Activated CD4-positive, CD25-positive, alpha-beta regulatory T cell (primary cell): ENCODE data around the gene RAMP3.
"Not testable (repeated sequence)": the region's sequence is repeated elsewhere in the genome, so short reads cannot be mapped to it uniquely, and the experiment has no call there.

Experiments
- DNase-seq, 4 experiments: peaks; one replicate each; lab custom pipeline; 2025; lab: John Stamatoyannopoulos, UW

RAMP3 gene

DNA sequence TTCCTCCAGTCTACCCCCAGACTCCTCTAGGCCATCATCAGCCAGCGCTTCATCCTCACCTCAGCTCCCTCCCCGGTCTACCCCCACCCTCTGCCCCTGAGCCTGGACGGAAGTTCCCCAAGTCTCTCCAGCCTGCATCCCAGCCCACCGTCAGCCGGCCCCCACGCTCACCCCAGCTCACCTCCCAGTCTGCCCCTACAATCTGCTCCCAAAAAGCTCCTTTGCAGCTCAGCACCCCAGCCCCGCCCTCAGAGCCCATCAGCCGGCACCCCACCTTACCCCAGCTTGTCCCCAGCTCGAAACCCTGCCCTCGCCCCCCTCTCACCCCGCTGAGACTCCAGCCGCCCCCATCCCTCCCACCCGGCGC lies 322 bp upstream of the RAMP3 start:
- DNase-seq = no peak

DNA sequence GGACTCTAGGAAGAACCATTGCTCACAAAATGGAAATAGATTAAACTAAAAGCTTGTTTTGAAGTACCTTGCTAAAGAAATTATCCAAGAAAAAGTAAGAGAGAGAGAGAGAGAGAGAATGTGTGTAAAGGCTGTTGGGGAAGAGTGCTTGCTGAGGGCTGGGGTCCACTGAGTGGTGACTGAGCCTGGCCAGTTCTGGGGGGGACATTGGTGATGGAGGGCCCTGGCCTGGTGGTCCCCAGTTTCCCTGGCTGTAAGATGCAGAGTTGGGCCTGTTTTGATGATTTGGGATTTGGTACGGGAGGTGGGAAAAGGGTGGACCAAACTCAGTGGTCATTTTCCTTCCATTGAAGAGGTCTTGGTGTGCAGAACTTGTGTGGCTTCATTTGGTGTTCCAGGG lies 880 bp downstream of the RAMP3 start:
- no peak for DNase-seq

DNA sequence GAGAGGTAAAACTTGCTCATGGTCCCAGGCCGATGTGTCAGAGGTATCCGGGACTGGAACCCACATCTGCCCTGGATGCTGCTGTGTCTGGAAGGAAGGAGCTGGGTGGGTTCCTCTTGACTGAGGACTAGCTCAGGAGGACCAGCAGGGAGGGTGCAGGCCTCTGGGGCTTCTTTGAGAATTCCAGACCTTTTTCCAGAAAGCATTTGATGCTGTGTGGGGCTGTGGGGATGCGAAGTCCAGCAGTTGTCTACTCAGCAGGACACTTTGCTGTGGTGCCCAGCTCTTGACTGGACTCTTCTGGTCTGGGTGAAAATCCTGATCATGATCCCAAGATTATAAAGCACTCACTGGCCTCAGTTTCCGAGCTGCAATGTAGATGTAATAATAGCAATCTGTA lies 1.7 kb downstream of the RAMP3 start:
- DNase-seq = no peak

DNA sequence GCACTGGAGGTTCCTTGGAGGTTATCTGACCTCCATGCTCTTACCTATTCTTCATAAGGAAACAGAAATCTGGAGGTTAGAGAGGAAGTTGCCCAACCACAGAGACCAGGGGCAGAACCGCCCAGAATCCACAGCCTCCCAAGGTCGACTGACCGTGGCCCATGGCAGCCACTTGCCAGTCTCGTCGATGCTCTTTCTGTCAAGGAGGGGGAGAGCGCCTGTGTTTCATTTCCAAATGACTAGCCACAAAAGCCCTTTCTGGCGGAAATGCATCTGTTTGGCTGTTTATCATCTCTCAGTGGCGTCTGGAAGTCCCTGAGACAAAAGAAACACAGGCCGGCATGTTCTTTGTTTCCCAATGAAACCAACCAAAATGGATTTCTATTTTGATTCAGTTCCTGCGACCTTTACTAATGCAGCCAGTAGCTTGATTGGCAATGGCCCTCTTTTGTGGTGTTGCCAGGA lies 2.9 kb downstream of the RAMP3 start:
- no peak for DNase-seq

DNA sequence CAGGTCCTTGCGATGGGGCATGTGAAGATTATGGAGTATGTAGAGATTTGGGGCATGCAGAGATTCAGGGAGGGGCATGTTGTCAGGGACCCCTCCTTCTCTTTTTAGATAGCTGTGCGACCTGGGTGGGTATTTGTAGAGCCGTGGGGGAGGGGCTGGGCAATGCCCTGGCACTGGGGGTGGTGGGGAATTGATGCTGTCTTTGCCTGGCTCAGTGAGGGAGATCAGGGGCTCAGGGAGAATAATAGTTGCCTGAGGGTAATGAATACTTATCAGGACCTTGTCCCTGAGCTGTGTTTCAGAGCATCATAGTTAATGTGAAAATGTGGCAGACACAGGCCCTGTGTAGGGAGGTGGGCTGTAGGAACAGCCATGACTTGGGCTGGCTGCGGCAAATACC lies 3.5 kb downstream of the RAMP3 start:
- DNase-seq = no peak

DNA sequence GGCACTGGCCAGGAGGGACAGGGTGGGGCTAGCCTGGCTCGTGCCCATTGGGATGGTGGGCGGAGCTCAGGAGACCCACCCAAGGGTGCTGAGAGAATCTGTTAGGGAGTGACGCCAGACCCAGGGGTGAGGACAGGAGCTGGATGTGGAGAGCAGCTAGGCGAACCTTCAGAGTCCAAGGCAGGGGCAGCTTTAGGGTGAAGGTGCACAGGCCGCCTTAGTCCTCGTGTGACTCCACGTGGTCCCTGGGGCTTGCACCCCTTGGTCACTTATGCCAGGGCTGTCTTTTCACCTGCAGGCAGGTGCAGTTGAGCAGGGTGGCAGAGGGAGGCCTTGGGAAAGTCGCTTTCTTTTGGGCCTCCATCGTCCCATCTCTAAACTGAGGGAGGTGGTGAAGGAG lies 4.3 kb downstream of the RAMP3 start:
- no peak for DNase-seq

DNA sequence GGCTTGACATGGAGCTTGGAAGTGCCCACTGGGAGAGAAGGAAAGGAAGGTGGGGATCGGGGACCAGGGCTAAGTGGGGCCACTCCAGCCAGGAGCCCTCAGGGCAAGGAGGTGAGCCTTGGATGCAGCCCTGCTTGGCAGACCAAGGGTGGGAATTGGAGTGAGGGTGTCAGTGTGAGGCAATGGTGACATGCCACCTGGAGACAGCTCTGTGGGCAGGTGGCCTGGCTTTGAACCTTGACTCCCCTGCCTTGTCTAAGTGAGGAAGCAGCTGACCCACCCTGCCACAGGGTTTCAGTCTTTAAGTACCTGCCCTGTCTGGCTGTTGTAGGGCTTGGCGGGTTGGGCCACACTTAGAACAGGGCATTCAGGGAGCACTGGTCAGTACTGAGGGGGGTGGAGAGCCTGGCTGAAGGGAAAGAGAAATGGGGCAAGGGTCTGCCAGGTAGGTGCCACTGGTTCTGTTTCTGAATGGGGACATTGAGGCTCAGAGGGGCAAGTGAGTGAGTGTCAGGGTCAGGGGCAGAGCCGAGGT lies 4.8 kb downstream of the RAMP3 start:
- DNase-seq = no peak

DNA sequence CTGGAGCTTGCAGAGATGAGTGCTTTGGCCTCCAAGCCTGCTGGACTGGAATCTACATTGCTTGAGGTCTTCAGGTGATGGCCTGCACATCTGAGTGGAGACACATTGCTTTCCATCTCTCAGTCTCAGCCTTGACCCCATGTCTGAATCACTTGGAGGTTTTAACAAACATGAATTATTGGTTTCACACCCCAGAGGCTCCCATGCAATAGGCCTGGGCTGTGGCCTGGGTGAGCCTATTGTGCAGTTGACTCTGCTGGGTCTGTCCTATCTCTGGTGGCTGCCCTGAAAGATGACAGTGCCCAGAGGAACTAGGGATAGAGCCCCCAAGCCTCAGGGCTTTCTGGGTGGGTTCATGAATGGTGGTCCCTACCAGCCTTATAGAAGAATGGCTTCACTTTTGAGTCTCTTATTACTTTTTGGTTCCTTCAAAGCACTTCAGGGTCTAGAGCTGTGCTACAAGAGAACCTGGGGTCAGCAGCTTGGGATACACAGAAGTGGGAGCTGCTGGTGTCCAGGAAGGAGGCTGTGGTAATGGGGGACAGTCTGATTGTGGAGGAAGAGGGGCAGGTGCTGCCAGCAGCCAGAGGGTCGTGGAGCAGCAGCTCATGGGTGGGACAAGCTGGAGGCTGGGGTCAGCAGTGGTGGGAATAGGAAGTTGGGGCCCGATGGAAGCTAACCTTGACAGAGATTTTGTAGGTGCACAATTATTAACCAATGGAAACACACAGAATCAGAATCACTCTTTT lies 5.5 kb downstream of the RAMP3 start:
- DNase-seq = no peak

DNA sequence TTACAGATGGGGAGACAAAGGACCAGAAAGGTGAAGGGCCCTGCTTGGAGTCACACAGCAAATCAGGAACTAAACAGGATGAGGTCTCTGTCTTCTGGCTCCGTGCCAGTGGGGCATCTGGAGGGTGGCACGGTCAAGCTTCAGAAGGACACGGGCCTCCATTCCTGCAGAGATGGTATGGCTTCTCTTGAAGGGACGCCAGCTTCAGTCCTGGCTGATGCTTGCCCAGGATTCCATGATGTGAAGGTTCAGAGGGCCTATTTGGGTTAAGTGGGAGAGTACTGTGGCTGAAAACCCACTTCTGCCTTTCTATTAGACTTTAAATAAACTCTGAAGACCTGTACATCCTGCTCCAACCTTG lies 6.1 kb downstream of the RAMP3 start:
- DNase-seq = no peak

DNA sequence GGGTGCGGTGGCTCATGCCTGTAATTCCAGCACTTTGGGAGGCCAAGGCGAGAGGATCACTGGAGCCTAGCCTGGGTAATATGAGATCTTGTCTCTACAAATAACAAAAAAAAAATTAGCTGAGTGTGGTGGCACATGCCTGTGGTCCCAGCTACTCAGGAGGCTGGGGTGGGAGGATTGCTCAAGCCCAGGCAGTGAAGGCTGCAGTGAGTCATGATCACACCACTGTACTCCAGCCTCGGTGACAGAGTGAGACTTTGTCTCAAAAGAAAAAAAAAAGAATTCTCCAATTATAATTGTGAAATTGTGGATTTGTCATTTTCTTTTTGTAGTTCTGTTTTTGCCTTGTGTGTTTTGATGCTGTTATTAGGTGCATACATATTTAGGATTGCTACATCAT lies 6.7 kb downstream of the RAMP3 start:
- not testable (repeated sequence) for DNase-seq

DNA sequence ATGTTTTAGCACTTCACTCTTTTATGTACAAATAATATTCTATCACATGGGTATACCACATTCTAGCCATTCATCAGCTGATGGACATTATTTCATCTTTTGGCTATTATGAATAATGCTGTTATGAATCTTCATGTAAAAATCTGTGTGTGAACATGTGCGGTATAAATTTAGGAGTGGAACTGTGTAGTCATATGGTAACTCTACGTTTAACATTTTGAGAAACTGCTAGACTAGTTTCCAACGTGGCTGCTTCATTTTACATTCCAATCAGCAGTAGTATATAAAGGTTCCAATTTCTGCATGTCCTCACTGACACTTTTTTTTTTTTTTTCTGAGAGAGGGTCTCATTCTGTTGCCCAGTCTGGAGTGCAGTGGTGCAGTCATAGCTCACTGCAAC lies 8.3 kb downstream of the RAMP3 start:
- no peak for DNase-seq

DNA sequence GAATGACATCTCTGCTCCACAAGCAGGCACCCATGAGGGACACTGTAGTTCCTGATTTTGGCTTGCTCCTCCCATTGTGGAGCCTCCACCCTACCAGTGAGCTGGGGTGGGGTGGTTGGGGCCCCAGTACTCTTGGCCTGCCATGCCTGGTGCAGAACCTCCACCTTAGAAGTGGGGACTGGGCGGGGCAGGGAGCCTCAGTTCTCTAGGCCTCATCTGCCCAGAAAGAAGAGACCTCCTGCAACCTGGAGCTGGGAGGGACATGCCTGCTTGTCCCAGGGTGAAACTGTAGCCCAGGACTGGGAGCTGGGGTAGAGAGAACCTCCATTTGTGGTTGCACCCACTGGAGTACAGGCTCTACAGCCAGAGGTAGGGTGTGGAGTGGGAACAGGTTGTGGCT lies 14.4 kb downstream of the RAMP3 start:
- DNase-seq = no peak

DNA sequence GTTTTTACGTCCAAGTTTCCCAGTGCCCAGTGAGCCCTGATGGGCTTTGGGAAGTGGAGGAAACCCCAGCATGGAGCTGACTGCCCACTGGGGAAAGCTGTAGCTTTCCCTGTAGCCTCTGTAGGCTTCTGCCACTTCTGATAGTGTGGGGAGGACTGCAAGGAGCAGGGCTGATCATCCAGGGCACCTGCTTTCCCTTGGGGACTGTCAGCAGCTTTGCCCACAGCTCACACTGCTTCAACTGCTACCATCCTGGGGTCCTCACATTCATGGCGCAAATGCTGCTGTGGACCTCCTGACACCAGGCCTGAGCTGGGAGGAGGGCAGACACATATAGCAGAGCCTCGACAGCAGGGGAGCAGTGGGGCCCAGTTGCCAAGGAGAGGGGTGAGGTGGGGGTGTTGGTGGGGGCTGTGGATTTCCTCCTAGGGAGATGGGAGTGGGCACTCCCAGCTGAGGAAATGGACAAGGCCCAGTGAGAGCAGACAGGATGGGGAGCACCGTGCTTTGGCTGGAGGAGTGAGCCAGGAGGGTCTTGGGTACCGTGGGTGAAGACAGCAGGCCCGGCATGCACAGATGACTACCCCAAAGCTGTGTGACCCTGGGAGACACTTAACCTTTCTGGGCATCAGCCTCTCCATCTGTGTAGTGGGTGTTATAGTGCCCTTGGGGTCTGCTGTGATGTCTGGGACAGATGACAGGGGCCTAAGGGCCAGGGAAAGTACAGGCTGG lies 16.2 kb downstream of the RAMP3 start:
- DNase-seq = no peak

DNA sequence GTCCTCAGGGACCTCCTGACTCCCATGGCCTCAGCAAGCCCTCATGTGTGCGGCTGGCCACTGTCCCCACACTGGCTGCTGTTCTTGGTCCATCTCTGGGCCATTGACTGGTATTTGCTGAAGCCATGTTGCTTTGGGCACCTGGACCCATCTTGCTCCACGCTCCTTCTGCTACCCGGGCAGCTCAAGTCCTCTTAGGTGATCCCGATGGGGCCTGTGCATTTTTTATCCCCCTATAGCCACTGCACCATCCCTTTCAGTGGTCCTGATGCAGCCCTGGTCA lies 16.7 kb downstream of the RAMP3 start:
- DNase-seq = no peak

DNA sequence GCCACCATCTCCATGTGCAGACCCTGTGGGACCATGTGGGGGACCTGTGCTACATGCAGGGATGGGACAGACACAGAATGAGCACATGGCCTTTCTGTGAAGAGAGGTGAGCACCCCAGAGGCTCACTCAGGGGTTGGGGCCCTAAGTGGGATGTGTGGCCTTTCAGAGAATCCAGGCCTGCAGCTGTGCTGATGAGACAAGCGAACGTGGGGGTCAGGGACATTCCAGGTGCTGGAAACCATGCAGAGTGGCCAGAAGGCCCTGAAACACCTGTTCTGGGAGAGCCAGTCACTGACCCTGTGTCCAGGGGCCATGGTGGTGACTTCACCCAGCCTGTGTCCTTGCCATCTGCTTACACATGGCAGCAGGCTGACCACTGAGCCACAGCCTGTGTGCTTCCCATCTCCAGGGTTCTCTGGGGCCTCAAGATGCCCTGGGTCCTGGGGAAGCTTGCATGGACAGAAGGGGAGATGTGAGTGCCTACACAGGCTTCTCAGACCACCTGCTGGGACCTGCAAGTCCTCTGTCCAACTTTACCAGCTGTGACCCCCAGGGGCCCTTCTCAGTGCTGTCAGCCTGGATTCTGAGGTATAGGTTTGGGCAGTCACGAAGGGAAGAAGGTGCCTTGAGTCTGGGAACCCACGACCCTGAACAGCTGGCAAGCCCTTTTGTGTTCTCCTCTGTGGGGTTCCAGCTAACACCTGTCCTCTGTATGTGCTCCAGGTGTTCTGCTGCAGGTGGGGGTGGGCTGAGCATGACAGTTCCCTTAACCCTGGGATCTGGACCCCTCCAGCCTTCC lies 17.6 kb downstream of the RAMP3 start:
- no peak for DNase-seq

DNA sequence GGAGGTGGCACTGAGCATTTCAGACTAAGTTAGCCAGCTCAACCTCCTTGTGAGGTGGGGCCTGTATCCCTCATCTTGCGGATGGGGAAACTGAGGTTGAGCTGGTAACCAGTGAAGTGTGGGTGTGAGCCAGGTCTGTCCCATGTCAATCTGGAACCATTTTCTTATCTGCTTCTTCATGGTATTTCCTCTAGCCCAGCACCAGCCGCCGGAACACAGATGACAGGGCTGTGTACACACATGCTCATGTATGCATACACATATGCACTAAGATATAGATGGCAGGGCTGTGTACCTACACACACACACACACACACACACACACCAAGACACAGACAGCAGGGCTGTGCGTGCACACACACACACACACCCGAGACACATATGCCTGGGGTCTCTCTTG lies 18.5 kb downstream of the RAMP3 start:
- no peak for DNase-seq

DNA sequence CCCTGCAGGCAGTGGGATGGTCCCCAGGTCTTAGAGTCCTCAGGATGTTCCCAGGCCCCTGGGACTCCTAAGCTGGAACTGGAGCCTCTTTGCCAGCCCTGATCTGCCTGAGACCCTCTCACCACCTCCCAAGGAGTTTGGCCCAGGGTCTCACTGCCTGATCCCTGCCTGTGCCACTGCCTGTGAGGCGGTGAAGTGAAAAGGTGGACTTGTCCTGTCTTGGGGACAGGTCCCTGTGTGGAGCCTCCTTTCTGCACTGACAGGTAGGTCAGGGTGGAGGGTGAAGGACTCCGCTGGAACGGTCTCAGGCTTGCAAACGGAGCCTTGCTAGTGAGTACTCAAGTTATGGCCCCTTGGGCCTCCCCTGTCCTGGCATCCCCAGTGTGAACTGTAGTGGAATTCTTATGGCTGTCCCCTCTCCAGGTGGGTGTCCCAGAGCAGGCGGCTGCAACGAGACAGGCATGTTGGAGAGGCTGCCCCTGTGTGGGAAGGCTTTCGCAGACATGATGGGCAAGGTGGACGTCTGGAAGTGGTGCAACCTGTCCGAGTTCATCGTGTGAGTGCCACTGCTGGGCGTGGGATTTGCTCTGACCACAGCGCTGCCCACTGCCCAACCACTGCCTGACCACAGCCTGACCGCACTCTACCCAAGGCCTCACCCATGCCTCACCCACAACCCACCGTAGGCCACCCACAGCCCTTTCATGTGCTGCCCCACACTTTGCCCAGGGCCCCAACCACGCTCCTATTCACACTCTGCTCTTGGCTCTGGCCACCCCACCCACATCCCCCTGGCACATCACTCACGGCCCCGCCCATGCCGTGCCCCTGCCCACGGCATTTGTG lies 19.5 kb downstream of the RAMP3 start:
- no peak for DNase-seq

DNA sequence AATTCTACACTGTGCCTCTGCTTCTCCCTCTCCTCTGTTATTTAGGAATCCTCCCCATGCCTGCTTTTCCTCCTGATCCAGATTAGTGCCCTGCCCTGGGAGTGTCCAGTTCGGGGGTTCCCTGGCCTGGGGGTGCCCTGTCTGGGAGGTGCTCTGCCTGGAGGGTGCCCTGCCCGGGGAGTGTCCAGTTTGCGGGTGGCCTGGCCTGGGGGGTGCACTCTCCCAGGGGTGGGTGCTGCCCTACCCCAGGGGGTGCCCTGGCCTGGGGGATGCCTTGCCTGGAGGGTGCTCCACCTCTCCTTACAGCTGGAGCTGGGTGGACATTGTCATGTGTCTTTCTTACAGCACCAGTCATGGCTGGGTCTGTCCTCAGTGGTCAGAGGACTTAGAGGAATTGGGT lies 20.2 kb downstream of the RAMP3 start:
- DNase-seq = no peak

DNA sequence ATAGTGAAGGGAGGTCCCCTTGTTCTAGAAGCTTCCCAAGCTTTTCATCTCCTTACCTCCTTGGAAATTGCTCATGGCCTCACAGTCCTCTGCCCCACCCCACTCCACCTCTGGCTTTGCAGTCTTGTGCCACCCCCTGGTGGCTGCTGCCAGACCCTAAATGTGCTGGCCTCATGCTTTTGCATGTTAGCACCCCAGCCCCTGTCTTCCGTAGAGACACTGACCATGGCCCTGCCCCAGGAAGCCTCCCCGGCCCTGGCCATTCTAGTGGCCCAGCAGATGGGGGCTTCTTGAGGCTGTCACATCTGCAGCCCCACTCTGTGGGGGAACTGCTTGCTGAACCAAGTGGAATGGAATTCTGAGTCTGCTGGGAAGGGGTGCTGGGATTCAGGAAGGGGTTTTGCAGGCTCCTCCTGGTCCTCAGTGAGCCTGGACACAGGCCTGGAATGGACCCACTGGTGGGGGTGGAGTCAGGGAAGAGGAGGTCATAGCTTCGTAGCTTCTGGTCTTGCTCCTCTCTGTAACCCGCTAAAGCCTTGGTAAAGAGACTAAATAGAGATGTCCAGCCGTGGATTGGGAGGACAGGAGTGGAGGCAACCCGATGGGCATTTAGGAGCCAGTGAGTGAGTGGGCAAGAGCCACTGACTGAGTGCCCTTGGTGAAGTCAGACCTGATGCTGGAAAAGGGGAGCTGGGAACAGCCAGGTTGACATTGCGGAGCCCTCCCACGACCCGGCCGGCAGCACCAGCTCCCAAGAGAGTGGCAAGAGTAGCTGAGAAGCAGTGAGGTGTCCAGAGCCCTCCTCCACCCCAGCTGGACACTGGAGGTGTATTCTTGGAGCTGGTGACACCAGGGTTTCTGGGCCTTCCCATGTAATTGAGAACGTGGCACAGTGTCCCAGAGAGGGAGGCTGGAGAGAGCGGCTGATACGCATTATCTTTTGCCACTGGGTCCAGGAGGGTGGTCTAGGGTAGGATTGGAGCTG lies 20.9 kb downstream of the RAMP3 start:
- DNase-seq = no peak

DNA sequence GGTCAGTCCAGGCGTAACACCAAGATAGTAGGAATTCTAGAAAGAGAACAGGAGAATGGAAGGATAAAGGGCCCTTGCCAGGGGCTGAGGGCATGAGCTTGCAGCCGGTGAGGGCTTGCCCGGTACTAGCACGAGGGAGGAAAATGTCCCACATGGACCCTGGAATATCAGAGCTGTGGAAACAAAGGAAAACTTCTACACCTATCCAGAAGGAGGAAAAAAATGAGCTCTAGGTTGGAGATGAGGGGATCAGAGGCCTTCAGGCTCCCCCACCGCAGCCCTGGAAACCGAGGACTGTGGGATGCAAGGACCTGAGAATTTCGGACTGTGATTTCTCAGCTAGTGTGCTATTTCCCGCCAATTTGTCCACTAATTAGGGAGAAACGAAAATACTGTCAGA lies 22.1 kb downstream of the RAMP3 start:
- DNase-seq = no peak
